Neural cell (in vitro differentiated cells): ENCODE measurements around the gene PGBD5. TPM values are rescaled to one million over a fixed set of nuclear protein-coding genes. Genes with fewer than 3 reads are reported as not detected.

ENCODE experiments used
- H2AFZ ChIP-seq: fragments of 200-600, 300-800 bp; sonication (generic), shearing (Covaris generic); 2 replicates; pipeline ENCODE4 v1.6.0; 2014; ENCODE audit warnings: low read depth, mild to moderate bottlenecking, antibody characterized with exemption, low read length, moderate library complexity
- H3F3A ChIP-seq: fragments of 200-600 bp; shearing (Covaris generic); 2 replicates; pipeline ENCODE4 v1.6.1; 2016; ENCODE audit warnings: mild to moderate bottlenecking, moderate library complexity, mixed read lengths, antibody characterized with exemption, low read length; ENCODE audit not compliant: insufficient read depth, poor library complexity, severe bottlenecking
- H3K27ac ChIP-seq: fragments of 200-600, 300-800 bp; sonication (generic), shearing (Covaris generic); 2 replicates; pipeline ENCODE4 v1.5.1; 2014; ENCODE audit warnings: mild to moderate bottlenecking, low read length, moderate library complexity
- H3K27me3 ChIP-seq: fragments of 300-800, 200-600 bp; sonication (generic), shearing (Covaris generic); 2 replicates; pipeline ENCODE4 v1.6.0; 2014; ENCODE audit warnings: mild to moderate bottlenecking, low read depth, low read length, moderate library complexity; ENCODE audit not compliant: insufficient read depth
- H3K36me3 ChIP-seq: fragments of 300-800, 200-600 bp; sonication (generic), shearing (Covaris generic); 2 replicates; pipeline ENCODE4 v1.5.1; 2014; ENCODE audit warnings: mild to moderate bottlenecking, antibody characterized with exemption, low read length, moderate library complexity; ENCODE audit not compliant: insufficient read depth
- H3K4me2 ChIP-seq: fragments of 300-800, 200-600 bp; sonication (generic), shearing (Covaris generic); 2 replicates; pipeline ENCODE4 v1.6.0; 2014; ENCODE audit warnings: mild to moderate bottlenecking, low read length
- H3K4me3 ChIP-seq: fragments of 300-800, 200-600 bp; sonication (generic), shearing (Covaris generic); 2 replicates; pipeline ENCODE4 v1.5.1; 2014; ENCODE audit warnings: mild to moderate bottlenecking, low read length, moderate library complexity
- H3K79me2 ChIP-seq: fragments of 200-600 bp; shearing (Covaris generic); replicated peaks from 2 replicates; pipeline ENCODE4 v1.6.0; 2014; ENCODE audit warnings: mild to moderate bottlenecking, low read length, moderate library complexity; ENCODE audit not compliant: insufficient read depth
- H3K9ac ChIP-seq: fragments of 300-800, 200-600 bp; sonication (generic), shearing (Covaris generic); 2 replicates; pipeline ENCODE4 v1.6.1; 2016; ENCODE audit warnings: mild to moderate bottlenecking, low read length, mixed read lengths
- H3K9me2 ChIP-seq: fragments of 200-600 bp; shearing (Covaris generic); 2 replicates; pipeline ENCODE4 v1.6.1; 2016; ENCODE audit warnings: mild to moderate bottlenecking, low read length, mixed read lengths; ENCODE audit not compliant: insufficient read depth
- H3K9me3 ChIP-seq: fragments of 200-600, 300-800 bp; sonication (generic), shearing (Covaris generic); 2 replicates; pipeline ENCODE4 v1.6.1; 2016; ENCODE audit warnings: mild to moderate bottlenecking, mixed run types, low read length, moderate library complexity, mixed read lengths
- H4K20me1 ChIP-seq: fragments of 200-600 bp; shearing (Covaris generic); 2 replicates; pipeline ENCODE4 v1.6.1; 2016; ENCODE audit warnings: mild to moderate bottlenecking, mixed run types; ENCODE audit not compliant: insufficient read depth
- CTCF ChIP-seq: fragments of 450-650 bp; IDR thresholded peaks from 2 replicates; pipeline ENCODE4 v1.5.1; 2014; ENCODE audit warnings: antibody characterized with exemption, mild to moderate bottlenecking, moderate library complexity; ENCODE audit not compliant: poor library complexity, severe bottlenecking
- EP300 ChIP-seq: fragments of 450-650 bp; conservative IDR thresholded peaks from 2 replicates; pipeline ENCODE4 v1.6.1; 2014; ENCODE audit warnings: antibody characterized with exemption, mild to moderate bottlenecking, moderate library complexity; ENCODE audit not compliant: poor library complexity, severe bottlenecking
- EZH2 ChIP-seq: fragments of 200-600, 300-800 bp; shearing (Covaris generic), sonication (generic); IDR thresholded peaks from 2 replicates; pipeline ENCODE4 v1.6.1; 2014; ENCODE audit warnings: antibody characterized with exemption, low read length, borderline replicate concordance, mild to moderate bottlenecking; ENCODE audit not compliant: insufficient read depth, poor library complexity, severe bottlenecking
- MXI1 ChIP-seq: fragments of 450-650 bp; conservative IDR thresholded peaks from 2 replicates; pipeline ENCODE4 v1.6.1; 2014; ENCODE audit warnings: antibody characterized with exemption, mild to moderate bottlenecking; ENCODE audit not compliant: poor library complexity, severe bottlenecking
- POLR2AphosphoS5 ChIP-seq: IDR thresholded peaks from 2 replicates; pipeline ENCODE4 v1.6.1; 2012
- RAD21 ChIP-seq: fragments of 450-650 bp; conservative IDR thresholded peaks from 2 replicates; pipeline ENCODE4 v1.6.1; 2014; ENCODE audit warnings: antibody characterized with exemption, mild to moderate bottlenecking, moderate library complexity
- SMC3 ChIP-seq: fragments of 450-650 bp; conservative IDR thresholded peaks from 2 replicates; pipeline ENCODE4 v1.6.1; 2014; ENCODE audit warnings: antibody characterized with exemption, mild to moderate bottlenecking, moderate library complexity; ENCODE audit not compliant: poor library complexity
- TAF1 ChIP-seq: IDR thresholded peaks from 2 replicates; pipeline ENCODE4 v1.6.1; 2012; ENCODE audit warnings: low read depth
- polyA plus RNA-seq: library from polyadenylated mRNA; depleted of rRNA; stranded (reverse); fragments of >200 nt; gene quantifications from 2 replicates; pipeline ENCODE4 v1.2.3, GENCODE V29; 2014
- TF ChIP-seq, protein P1 (sequence below): IDR thresholded peaks from 2 replicates; pipeline ENCODE4 v1.6.1; 2012; ENCODE audit warnings: borderline replicate concordance

PGBD5 gene
- polyA plus RNA-seq, 1 donor from 2014 or later: 16.3 TPM

DNA sequence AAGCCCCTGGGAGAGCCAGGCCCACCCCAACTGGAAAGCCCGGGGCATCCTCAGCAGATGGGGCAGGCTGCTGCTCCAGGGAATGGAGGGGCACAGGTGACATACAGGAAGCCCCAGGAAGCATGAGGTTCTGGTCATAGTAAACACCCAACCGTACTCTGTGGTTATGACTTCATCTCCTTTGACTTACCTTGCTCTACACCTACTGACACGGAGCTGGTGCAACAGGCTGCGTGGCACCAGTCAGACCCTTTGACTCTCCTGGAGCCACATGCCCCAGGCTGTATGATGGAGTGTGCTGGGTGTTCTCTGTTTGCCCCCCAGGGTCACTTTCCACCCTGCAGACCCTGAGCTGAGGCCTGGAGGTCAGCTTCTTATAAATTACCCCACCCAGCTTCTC, 72.1 kb downstream of the PGBD5 start (continued):
- TF ChIP-seq, protein P1, sequence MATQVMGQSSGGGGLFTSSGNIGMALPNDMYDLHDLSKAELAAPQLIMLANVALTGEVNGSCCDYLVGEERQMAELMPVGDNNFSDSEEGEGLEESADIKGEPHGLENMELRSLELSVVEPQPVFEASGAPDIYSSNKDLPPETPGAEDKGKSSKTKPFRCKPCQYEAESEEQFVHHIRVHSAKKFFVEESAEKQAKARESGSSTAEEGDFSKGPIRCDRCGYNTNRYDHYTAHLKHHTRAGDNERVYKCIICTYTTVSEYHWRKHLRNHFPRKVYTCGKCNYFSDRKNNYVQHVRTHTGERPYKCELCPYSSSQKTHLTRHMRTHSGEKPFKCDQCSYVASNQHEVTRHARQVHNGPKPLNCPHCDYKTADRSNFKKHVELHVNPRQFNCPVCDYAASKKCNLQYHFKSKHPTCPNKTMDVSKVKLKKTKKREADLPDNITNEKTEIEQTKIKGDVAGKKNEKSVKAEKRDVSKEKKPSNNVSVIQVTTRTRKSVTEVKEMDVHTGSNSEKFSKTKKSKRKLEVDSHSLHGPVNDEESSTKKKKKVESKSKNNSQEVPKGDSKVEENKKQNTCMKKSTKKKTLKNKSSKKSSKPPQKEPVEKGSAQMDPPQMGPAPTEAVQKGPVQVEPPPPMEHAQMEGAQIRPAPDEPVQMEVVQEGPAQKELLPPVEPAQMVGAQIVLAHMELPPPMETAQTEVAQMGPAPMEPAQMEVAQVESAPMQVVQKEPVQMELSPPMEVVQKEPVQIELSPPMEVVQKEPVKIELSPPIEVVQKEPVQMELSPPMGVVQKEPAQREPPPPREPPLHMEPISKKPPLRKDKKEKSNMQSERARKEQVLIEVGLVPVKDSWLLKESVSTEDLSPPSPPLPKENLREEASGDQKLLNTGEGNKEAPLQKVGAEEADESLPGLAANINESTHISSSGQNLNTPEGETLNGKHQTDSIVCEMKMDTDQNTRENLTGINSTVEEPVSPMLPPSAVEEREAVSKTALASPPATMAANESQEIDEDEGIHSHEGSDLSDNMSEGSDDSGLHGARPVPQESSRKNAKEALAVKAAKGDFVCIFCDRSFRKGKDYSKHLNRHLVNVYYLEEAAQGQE: no peak

GRCh38 chr1:230352537-230352936, 73.6 kb downstream of the PGBD5 start:
- H3K36me3 ChIP-seq: no peaks in the 10 kb centered on the region

More at GRCh38 chr1:230352537-230352936, 73.6 kb downstream of the PGBD5 start:
- H3K79me2 ChIP-seq: no peaks in the 10 kb centered on the region
- no peak overlapping the region for H3K4me3 ChIP-seq
- H3K27ac ChIP-seq: no peak overlapping the region
- no peak overlapping the region for H2AFZ ChIP-seq
- H3K9me3 ChIP-seq: no peaks in the 10 kb centered on the region
- no peaks in the 10 kb centered on the region for H4K20me1 ChIP-seq
- H3K9me2 ChIP-seq: no peaks in the 10 kb centered on the region
- no peak for TF ChIP-seq SMC3
- TF ChIP-seq EP300: no peak
- TF ChIP-seq CTCF: no peak
- no peak for TF ChIP-seq EZH2
- no peak for TF ChIP-seq MXI1
- TF ChIP-seq, protein P1: no peak
- TF ChIP-seq POLR2AphosphoS5: no peak
- TF ChIP-seq RAD21: no peak
- TF ChIP-seq TAF1: no peak
- H3K27me3 ChIP-seq: no peaks in the 10 kb centered on the region
- H3K4me2 ChIP-seq: no peak overlapping the region
- H3F3A ChIP-seq: no peaks in the 10 kb centered on the region
- H3K9ac ChIP-seq: no peak overlapping the region
